Ecto neural progenitor cell (in vitro differentiated cells): Measurements from ENCODE around the gene ZNF488.
A peak's percentile ranks its signal among the peaks of the same experiment; 100 is the strongest.
"Not testable (repeated sequence)": the region's sequence is repeated elsewhere in the genome, so short reads cannot be mapped to it uniquely, and the experiment has no call there.

Experiments used
- DNase-seq: peaks from one replicate; pipeline ENCODE4 v3.0.0-alpha.2; 2018; ENCODE audit warnings: low spot score

Gene ZNF488

GRCh38 chr10:47384148-47384921, at the start of gene ZNF488:
Gene ZNF488, minus strand, starts transcription at chr10:47384293. Its CDS starts 15,464 bp downstream, at chr10:47368829.
- peak; percentile 83 for DNase-seq

GRCh38 chr10:47425813-47426419, 41.8 kb upstream of the ZNF488 start:
- DNase-seq, result no peak

GRCh38 chr10:47424231-47424630, 40.1 kb upstream of the ZNF488 start:
- DNase-seq, result no peak

- no peak for DNase-seq
Measured at GRCh38 chr10:47423476-47423875, 39.4 kb upstream of the ZNF488 start.

GRCh38 chr10:47421057-47421952, 37.2 kb upstream of the ZNF488 start:
- no peak for DNase-seq

GRCh38 chr10:47420305-47421056, 36.4 kb upstream of the ZNF488 start:
- no peak for DNase-seq

GRCh38 chr10:47419421-47419820, 35.3 kb upstream of the ZNF488 start:
- DNase-seq, result no peak

GRCh38 chr10:47418966-47419365, 34.9 kb upstream of the ZNF488 start:
- no peak for DNase-seq

- no peak for DNase-seq
Measured at GRCh38 chr10:47418321-47418720, 34.2 kb upstream of the ZNF488 start.

GRCh38 chr10:47416305-47417218, 32.5 kb upstream of the ZNF488 start:
- not testable (repeated sequence) for DNase-seq

- no peak for DNase-seq
Measured at GRCh38 chr10:47415520-47416304, 31.6 kb upstream of the ZNF488 start.

- no peak for DNase-seq
Measured at GRCh38 chr10:47414752-47415519, 30.8 kb upstream of the ZNF488 start.

- DNase-seq, result no peak
Measured at GRCh38 chr10:47414227-47414592, 30.1 kb upstream of the ZNF488 start.

- DNase-seq, result no peak
Measured at GRCh38 chr10:47413531-47414226, 29.6 kb upstream of the ZNF488 start.

GRCh38 chr10:47412869-47413268, 28.8 kb upstream of the ZNF488 start:
- no peak for DNase-seq

- no peak for DNase-seq
Measured at GRCh38 chr10:47412177-47412730, 28.2 kb upstream of the ZNF488 start.

- DNase-seq, result no peak
Measured at GRCh38 chr10:47410862-47411261, 26.8 kb upstream of the ZNF488 start.

- DNase-seq, result no peak
Measured at GRCh38 chr10:47410271-47410670, 26.2 kb upstream of the ZNF488 start.
